ENCODE data around the gene PRG2.

- TF ChIP-seq CTCF (IDR thresholded peaks at IDR 0.05) (no peak), EZH2 (IDR thresholded peaks at IDR 0.05; ENCODE audit: borderline replicate concordance, insufficient read depth, low read depth, low read length, poor library complexity, severe bottlenecking) (no peak)
Observed at GRCh38 chr11:57394203-57394965, 3.9 kb upstream of the PRG2 start.

Measured in B cell (primary cell).